Measurements from ENCODE around the gene ARPC3. TPM values are rescaled to one million over a fixed set of nuclear protein-coding genes. Genes with fewer than 3 reads are reported as not detected.
A peak's percentile ranks its signal among the peaks of the same experiment; 100 is the strongest.

The ARPC3 gene
- total RNA-seq, result 100 to 1,000 TPM; 153 to 297 (median 181) TPM

DNA sequence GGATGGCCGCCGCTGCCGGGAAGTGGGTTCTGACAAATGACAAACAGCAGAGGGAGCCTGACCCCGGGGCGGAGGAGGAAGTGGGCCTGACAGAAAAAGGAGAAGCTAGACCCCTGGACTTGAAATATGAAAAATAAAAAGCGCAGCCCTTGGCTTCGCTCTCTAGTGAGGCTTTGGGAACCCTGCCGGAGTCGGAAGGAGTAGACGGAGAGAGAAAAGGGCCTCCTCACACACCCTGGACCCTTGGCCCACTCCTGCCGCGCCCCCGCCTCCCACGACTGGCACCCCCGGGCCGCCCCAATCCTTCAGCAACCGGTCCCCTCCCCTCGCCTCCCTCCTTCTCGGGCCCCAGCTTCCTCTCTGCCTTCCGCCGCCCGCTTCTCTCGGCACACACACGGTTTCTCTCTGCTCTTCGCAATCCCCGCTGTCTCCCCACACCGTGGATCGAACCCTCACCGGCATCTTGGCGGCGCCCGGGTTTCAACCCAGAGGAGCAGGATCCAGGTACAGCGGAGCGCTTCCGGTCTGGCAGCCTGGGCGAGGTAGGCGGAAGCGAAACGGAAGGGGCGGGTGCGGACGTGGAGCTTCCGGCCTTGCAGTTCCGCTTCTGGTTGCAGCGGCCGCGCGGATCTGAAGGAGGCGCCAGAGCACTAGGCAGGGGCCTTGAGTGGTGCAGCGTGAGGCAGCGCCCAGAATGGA is at the start of gene ARPC3:
ARPC3 (minus strand) TSS at position 539 of the 699 bp plus-strand sequence; CDS start at position 462, 77 bp downstream.
- H3K9me3 ChIP-seq, result no peaks in the 10 kb centered on the region
- TF ChIP-seq POLR2A (IDR thresholded peaks at IDR 0.05) (peak in 1 of 2 donors; percentile 46), EP300 (IDR thresholded peaks at IDR 0.05) (peak; percentile 64 to 92)
- TF ChIP-seq, protein P1, sequence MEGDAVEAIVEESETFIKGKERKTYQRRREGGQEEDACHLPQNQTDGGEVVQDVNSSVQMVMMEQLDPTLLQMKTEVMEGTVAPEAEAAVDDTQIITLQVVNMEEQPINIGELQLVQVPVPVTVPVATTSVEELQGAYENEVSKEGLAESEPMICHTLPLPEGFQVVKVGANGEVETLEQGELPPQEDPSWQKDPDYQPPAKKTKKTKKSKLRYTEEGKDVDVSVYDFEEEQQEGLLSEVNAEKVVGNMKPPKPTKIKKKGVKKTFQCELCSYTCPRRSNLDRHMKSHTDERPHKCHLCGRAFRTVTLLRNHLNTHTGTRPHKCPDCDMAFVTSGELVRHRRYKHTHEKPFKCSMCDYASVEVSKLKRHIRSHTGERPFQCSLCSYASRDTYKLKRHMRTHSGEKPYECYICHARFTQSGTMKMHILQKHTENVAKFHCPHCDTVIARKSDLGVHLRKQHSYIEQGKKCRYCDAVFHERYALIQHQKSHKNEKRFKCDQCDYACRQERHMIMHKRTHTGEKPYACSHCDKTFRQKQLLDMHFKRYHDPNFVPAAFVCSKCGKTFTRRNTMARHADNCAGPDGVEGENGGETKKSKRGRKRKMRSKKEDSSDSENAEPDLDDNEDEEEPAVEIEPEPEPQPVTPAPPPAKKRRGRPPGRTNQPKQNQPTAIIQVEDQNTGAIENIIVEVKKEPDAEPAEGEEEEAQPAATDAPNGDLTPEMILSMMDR (IDR thresholded peaks at IDR 0.05), result peak; percentile 86 to 96 (median 91)
- peaks cover 0 to 40% (median 9%) of the 10 kb centered on the region in 3 donors for H3K36me3 ChIP-seq
- H3K27ac ChIP-seq, result peak within 1 kb of the TSS; percentile 57 to 95 (median 92)
- H3K27me3 ChIP-seq, result no peaks in the 10 kb centered on the region
- peaks cover 0 to 40% (median 19%) of the 10 kb centered on the region in 4 donors for H3K4me1 ChIP-seq
- H3K4me3 ChIP-seq, result peak within 1 kb of the TSS; percentile 53 to 96 (median 85)
- DNase-seq (ENCODE audit: low spot score in 2 of 2), result peak; percentile 91 to 96
- WGBS, 2 donors, result 1% methylated on average over 51 of the region's 51 CpGs

DNA sequence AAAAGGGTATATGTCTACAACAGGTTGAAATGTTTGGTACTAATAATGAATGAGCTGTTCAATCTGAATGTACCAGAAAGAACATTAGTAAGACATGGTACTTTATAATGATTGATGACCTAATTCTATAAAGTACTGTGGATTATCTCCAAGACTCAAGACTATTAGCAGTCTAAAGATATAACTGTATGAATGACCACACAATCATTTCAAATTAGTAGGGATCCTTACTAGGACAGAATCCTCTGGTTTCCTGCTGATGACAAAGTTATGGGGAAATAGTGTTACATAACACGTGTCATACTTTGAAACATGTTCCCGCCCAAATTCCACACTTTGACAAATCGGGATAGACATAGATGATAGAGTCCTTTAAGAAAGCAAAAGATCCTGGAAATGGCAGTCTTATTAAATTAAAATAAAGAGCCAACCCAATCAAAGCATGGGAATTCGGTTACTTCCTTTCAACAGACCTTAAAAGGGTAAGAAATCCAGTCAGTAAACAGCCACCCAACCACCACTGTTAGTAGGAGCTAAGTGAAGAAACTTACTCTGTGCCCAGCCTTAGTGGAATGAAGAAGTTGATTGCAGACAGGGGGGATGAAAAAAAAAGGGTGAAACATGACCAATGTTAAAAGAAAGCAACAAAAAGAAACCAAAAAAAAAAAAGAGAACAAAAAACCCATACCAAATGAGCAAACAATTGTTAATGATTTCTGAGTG is 49.0 kb upstream of the ARPC3 start:
- Histone ChIP-seq H3K27me3 (no peaks in the 10 kb centered on the region), H3K4me3 (no peak overlapping the region), H3K36me3 (peaks cover 0 to 26% (median 0%) of the 10 kb centered on the region in 3 donors), H3K9me3 (no peaks in the 10 kb centered on the region), H3K27ac (no peak overlapping the region), H3K4me1 (peaks cover 3 to 43% (median 22%) of the 10 kb centered on the region in 4 donors)
- TF ChIP-seq EP300 (IDR thresholded peaks at IDR 0.05) (no peak), POLR2A (IDR thresholded peaks at IDR 0.05) (no peak)
- DNase-seq (ENCODE audit: low spot score in 2 of 2), result no peak
- WGBS, 2 donors, result 58 to 61% methylated on average over 4 of the region's 4 CpGs

DNA sequence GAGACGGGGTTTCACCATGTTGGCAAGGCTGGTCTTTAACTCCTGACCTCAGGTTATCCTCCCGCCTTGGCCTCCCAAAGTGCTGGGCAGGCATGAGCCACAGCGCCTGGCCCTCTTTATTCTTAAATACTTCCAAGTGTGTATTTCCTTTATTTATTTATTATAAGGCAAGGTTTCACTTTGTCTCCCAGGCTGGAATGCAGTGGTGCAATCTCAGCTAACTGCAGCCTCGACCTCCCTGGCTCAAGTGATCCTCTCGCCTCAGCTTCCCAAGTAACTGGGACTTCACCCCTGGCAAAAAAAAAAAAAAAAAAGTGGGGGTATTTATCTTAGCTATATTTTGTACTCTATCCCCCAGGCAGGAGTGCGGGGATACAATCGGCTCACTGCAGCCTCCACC is 25.3 kb upstream of the ARPC3 start:
- 94 to 97% methylated on average over 7 of the region's 7 CpGs for WGBS, 2 donors
- DNase-seq (ENCODE audit: low spot score in 2 of 2), result no peak
- Histone ChIP-seq H3K9me3 (no peaks in the 10 kb centered on the region), H3K36me3 (peaks cover 0 to 30% (median 0%) of the 10 kb centered on the region in 3 donors), H3K4me3 (no peak overlapping the region), H3K4me1 (no peaks in the 10 kb centered on the region), H3K27ac (no peak overlapping the region), H3K27me3 (no peaks in the 10 kb centered on the region)
- TF ChIP-seq POLR2A (IDR thresholded peaks at IDR 0.05) (no peak), EP300 (IDR thresholded peaks at IDR 0.05) (no peak)
- TF ChIP-seq, protein P1 (IDR thresholded peaks at IDR 0.05), result no peak

DNA sequence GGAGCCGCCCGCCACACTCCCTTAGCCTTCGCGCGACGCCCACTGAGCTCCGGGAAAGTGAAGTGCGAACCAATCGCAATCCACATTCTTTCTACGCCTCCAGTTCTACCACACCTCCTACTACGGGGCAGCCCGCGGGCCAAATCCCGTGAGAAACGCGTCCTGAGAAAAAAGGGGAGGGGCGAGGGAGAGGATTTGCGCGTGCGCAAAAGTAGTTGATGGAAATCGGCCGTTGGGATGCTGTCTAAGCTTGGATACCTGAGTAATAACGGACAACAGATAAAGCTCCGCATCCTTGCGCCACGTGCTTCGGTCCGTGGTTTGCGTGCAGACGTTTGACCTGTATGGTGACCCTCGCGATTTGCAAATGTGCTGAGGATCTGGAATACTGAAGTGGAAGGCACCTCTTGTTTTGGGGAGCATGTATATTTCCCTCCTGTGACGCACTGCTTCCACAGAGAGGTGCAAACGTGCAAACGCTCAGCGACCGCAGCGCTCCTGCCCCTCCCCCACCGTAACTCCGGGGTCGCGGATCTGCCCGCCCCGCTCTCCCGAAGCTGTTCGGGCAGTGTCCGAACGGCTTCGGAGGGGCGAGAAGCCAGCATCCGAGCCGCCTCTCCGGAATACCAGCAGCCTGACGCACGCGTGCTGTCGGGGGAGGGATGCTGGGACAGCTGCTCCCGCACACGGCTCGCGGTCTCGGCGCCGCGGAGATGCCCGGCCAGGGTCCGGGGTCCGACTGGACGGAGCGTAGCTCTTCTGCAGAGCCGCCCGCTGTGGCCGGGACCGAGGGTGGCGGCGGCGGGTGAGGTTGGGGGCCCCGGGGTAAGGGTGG is 18.3 kb upstream of the ARPC3 start, which contains the start of the genes FAM216A and GPN3:
FAM216A (plus strand) TSS at position 632 of the 835 bp plus-strand sequence; CDS start at position 663, 31 bp downstream.
GPN3 (minus strand) TSS at position 44 of the 835 bp plus-strand sequence. CDS start 54 bp downstream, outside the sequence.
- 0 to 1% methylated on average over 43 to 55 of the region's 78 CpGs for WGBS, 2 donors

More for the DNA sequence above, 18.3 kb upstream of the ARPC3 start, which contains the start of the genes FAM216A and GPN3:
- Histone ChIP-seq H3K27ac (peak within 1 kb of the TSS; percentile 88 to 99 (median 93)), H3K9me3 (no peaks in the 10 kb centered on the region), H3K4me1 (peaks cover 8 to 39% (median 18%) of the 10 kb centered on the region in 4 donors), H3K27me3 (no peaks in the 10 kb centered on the region), H3K36me3 (peaks cover 0 to 23% (median 4%) of the 10 kb centered on the region in 3 donors), H3K4me3 (peak within 1 kb of the TSS; percentile 75 to 98 (median 87))
- peak; percentile 93 to 95 for DNase-seq (ENCODE audit: low spot score in 2 of 2)
- TF ChIP-seq, protein P1 (IDR thresholded peaks at IDR 0.05), result peak in 1 of 5 experiments; percentile 55
- peak; percentile 93 to 97 for TF ChIP-seq EP300 (IDR thresholded peaks at IDR 0.05)
- peak; percentile 56 to 83 for TF ChIP-seq POLR2A (IDR thresholded peaks at IDR 0.05)
